ENCODE measurements around the gene RNF220. TPM values are rescaled to one million over a fixed set of nuclear protein-coding genes. Genes with fewer than 3 reads are reported as not detected.

RNF220 gene
- total and polyA plus RNA-seq, 9 of the 15 experiments (the other 6 are each of a cell fraction or from before 2014, with no cell fraction given): 5.1 to 117 (median 66.9) TPM

DNA sequence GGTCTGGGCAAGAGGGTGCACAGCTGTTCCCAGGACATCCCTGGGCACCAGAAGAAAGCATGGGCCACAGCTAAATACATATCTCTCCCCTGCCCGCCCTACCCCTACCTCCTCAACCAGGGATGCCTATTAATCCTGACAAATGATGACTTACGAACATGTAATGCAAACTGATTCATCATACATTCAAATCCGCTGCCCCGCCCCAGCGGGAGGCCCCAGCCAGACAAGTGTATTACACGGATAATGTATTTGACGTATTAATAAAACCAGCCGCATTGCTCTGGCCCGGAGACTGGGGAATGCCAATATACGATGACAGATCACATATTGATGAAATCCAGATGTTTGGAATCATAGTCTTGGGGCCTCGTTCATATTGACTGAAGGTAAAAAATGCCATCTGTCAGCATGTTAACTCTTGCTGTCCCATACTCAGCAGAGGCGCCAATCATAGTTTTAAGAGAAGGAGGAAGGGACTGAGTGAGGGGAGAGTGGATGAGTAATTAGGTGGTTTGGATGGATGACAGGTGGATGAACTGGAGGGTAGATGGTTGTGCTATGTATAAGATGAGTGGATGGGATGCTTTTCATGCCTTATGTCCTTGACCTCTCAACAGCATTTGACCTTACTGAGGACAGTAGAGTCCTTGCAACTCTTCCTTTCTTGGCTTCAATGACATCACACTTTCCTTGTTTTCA lies 201.0 kb downstream of the RNF220 start:
- Histone ChIP-seq H3K4me1 (replicated peaks in 1 of 2; ENCODE audit: control insufficient read depth in 2 of 2, insufficient read depth in 2 of 2, low read length in 2 of 2) (peaks cover 19 to 27% of the 10 kb centered on the region in 2 experiments), H2AFZ (ENCODE audit: low read depth, low read length) (no peak overlapping the region), H3K27ac (ENCODE audit: extremely low read depth, low read depth, low read length) (no peak overlapping the region), H3K36me3 (ENCODE audit: control insufficient read depth, insufficient read depth, low read length) (no peaks in the 10 kb centered on the region), H3K4me3 (no peak overlapping the region), H3K4me2 (ENCODE audit: insufficient read depth, low read length) (no peak overlapping the region), H3K9me3 (replicated peaks; ENCODE audit: control insufficient read depth, insufficient read depth, low read depth, low read length) (no peaks in the 10 kb centered on the region), H4K20me1 (replicated peaks; ENCODE audit: control insufficient read depth, insufficient read depth, low read length) (peaks cover 3% of the 10 kb centered on the region; the same call in 1 of the 2 replicates), H3K79me2 (ENCODE audit: control insufficient read depth, insufficient read depth, low read length) (no peaks in the 10 kb centered on the region), H3K9ac (ENCODE audit: insufficient read depth in 1 of 2, low read depth in 2 of 2, low read length in 2 of 2) (no peak overlapping the region), H3K27me3 (ENCODE audit: control insufficient read depth in 2 of 2, insufficient read depth in 2 of 2, low read length in 2 of 2) (peaks cover 21 to 38% of the 10 kb centered on the region in 2 experiments; a peak in 4 of 5 replicates), H3K9me1 (ENCODE audit: control insufficient read depth, insufficient read depth, low read length) (peaks cover 9% of the 10 kb centered on the region)
- DNase-seq (ENCODE audit: extremely low read depth in 1 of 4, low spot score in 3 of 4): no peak
- in situ Hi-C loops (cut with MboI) (loop anchor here (5.0 kb wide), 1 partner anchor 46 kb away; no protein-coding TSS in a partner anchor), intact Hi-C loops (cut with micrococcal nuclease) (no loop called here)
- no peak for ATAC-seq
- 23% methylated on average over 12 of the region's 12 CpGs for WGBS (ENCODE audit: insufficient coverage, low coverage, missing lambda C conversion rate)
- FAIRE-seq: no peak
- ChIA-PET CTCF (ENCODE audit: low intra/inter-chr PET ratio) (no interaction called here), POLR2A (interaction anchor here (0.9 to 1.1 kb wide), 2 partner anchors 13 to 26 kb away, joined by 3 read pairs; no protein-coding TSS in a partner anchor)
- TF ChIP-seq KDM2B (CRISPR knock-in tag; IDR thresholded peaks at IDR 0.05) (no peak), MCM5 (IDR thresholded peaks at IDR 0.05; ENCODE audit: low read depth) (no peak), SMARCE1 (IDR thresholded peaks at IDR 0.05) (no peak), MAFK (IDR thresholded peaks at IDR 0.05; ENCODE audit: low read length) (no peak), ZNF696 (CRISPR knock-in tag; conservative IDR thresholded peaks at IDR 0.05) (no peak), BMI1 (IDR thresholded peaks at IDR 0.05; ENCODE audit: low read length) (no peak)
- TF ChIP-seq, protein P1, sequence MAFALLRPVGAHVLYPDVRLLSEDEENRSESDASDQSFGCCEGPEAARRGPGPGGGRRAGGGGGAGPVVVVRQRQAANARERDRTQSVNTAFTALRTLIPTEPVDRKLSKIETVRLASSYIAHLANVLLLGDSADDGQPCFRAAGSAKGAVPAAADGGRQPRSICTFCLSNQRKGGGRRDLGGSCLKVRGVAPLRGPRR (CRISPR knock-in tag; IDR thresholded peaks at IDR 0.05): no peak
- TF ChIP-seq, protein P2, sequence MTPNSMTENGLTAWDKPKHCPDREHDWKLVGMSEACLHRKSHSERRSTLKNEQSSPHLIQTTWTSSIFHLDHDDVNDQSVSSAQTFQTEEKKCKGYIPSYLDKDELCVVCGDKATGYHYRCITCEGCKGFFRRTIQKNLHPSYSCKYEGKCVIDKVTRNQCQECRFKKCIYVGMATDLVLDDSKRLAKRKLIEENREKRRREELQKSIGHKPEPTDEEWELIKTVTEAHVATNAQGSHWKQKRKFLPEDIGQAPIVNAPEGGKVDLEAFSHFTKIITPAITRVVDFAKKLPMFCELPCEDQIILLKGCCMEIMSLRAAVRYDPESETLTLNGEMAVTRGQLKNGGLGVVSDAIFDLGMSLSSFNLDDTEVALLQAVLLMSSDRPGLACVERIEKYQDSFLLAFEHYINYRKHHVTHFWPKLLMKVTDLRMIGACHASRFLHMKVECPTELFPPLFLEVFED (CRISPR knock-in tag; conservative IDR thresholded peaks at IDR 0.05): no peak
- TF ChIP-seq, protein P3, sequence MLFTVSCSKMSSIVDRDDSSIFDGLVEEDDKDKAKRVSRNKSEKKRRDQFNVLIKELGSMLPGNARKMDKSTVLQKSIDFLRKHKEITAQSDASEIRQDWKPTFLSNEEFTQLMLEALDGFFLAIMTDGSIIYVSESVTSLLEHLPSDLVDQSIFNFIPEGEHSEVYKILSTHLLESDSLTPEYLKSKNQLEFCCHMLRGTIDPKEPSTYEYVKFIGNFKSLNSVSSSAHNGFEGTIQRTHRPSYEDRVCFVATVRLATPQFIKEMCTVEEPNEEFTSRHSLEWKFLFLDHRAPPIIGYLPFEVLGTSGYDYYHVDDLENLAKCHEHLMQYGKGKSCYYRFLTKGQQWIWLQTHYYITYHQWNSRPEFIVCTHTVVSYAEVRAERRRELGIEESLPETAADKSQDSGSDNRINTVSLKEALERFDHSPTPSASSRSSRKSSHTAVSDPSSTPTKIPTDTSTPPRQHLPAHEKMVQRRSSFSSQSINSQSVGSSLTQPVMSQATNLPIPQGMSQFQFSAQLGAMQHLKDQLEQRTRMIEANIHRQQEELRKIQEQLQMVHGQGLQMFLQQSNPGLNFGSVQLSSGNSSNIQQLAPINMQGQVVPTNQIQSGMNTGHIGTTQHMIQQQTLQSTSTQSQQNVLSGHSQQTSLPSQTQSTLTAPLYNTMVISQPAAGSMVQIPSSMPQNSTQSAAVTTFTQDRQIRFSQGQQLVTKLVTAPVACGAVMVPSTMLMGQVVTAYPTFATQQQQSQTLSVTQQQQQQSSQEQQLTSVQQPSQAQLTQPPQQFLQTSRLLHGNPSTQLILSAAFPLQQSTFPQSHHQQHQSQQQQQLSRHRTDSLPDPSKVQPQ (CRISPR knock-in tag; IDR thresholded peaks at IDR 0.05; ENCODE audit: borderline replicate concordance): no peak
- TF ChIP-seq, protein P4, sequence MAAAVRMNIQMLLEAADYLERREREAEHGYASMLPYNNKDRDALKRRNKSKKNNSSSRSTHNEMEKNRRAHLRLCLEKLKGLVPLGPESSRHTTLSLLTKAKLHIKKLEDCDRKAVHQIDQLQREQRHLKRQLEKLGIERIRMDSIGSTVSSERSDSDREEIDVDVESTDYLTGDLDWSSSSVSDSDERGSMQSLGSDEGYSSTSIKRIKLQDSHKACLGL (CRISPR knock-in tag; IDR thresholded peaks at IDR 0.05; ENCODE audit: borderline replicate concordance, poor library complexity, severe bottlenecking): no peak
- TF ChIP-seq, protein P5, sequence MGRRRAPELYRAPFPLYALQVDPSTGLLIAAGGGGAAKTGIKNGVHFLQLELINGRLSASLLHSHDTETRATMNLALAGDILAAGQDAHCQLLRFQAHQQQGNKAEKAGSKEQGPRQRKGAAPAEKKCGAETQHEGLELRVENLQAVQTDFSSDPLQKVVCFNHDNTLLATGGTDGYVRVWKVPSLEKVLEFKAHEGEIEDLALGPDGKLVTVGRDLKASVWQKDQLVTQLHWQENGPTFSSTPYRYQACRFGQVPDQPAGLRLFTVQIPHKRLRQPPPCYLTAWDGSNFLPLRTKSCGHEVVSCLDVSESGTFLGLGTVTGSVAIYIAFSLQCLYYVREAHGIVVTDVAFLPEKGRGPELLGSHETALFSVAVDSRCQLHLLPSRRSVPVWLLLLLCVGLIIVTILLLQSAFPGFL (CRISPR knock-in tag; IDR thresholded peaks at IDR 0.05): no peak
- no TSS peak for BruUV-seq (replicated peaks)

All from K562 (cell line).